Loucy (cell line): ENCODE measurements around the gene C1QTNF8.

Source experiments
- H2AFZ ChIP-seq: fragments of 200-600 bp; sonication (generic); 2 replicates; pipeline ENCODE4 v1.6.0; 2016; ENCODE audit warnings: antibody characterized with exemption, mild to moderate bottlenecking, low read length, moderate library complexity
- H3F3A ChIP-seq: fragments of 200-600 bp; 2 replicates; pipeline ENCODE4 v1.6.0; 2016; ENCODE audit warnings: antibody characterized with exemption, low read depth, mild to moderate bottlenecking
- H3K27me3 ChIP-seq: fragments of 200-600 bp; sonication (generic); 2 replicates; pipeline ENCODE4 v1.6.1; 2014; ENCODE audit warnings: low read length, mild to moderate bottlenecking; ENCODE audit not compliant: insufficient read depth, poor library complexity, severe bottlenecking
- H3K36me3 ChIP-seq: fragments of 200-600 bp; sonication (generic); 2 replicates; pipeline ENCODE4 v1.6.1; 2016; ENCODE audit warnings: low read length; ENCODE audit not compliant: insufficient read depth
- H3K4me1 ChIP-seq: fragments of 200-600 bp; sonication (generic); 2 replicates; pipeline ENCODE4 v1.5.1; 2014; ENCODE audit warnings: low read length, mild to moderate bottlenecking; ENCODE audit not compliant: insufficient read depth, poor library complexity, severe bottlenecking
- H3K4me2 ChIP-seq: fragments of 200-600 bp; sonication (generic); 2 replicates; pipeline ENCODE4 v1.6.0; 2014; ENCODE audit warnings: antibody characterized with exemption, low read length, low read depth, mild to moderate bottlenecking; ENCODE audit not compliant: poor library complexity, severe bottlenecking
- H3K4me3 ChIP-seq: fragments of 200-600 bp; sonication (generic); 2 replicates; pipeline ENCODE4 v1.5.1; 2014; ENCODE audit warnings: low read length, mild to moderate bottlenecking, mixed read lengths; ENCODE audit not compliant: poor library complexity, severe bottlenecking
- H3K79me2 ChIP-seq: fragments of 200-600 bp; sonication (generic); 2 replicates; pipeline ENCODE4 v1.6.1; 2014; ENCODE audit warnings: low read length; ENCODE audit not compliant: insufficient read depth
- H3K9ac ChIP-seq: fragments of 200-600 bp; sonication (generic); 2 replicates; pipeline ENCODE4 v1.6.0; 2014; ENCODE audit warnings: mild to moderate bottlenecking, low read depth, low read length, moderate library complexity; ENCODE audit not compliant: poor library complexity, severe bottlenecking
- H3K9me2 ChIP-seq: fragments of 200-600 bp; sonication (generic); replicated peaks from 2 replicates; pipeline ENCODE4 v1.6.1; 2016; ENCODE audit warnings: low read depth, low read length, mixed read lengths
- H3K9me3 ChIP-seq: fragments of 200-600 bp; sonication (generic); 2 replicates; pipeline ENCODE4 v1.6.1; 2014; ENCODE audit warnings: mild to moderate bottlenecking, antibody characterized with exemption, low read length, low read depth; ENCODE audit not compliant: insufficient read depth
- H4K20me1 ChIP-seq: fragments of 200-600 bp; sonication (generic); 2 replicates; pipeline ENCODE4 v1.6.0; 2014; ENCODE audit warnings: antibody characterized with exemption, low read length, mild to moderate bottlenecking; ENCODE audit not compliant: insufficient read depth, poor library complexity, severe bottlenecking
- CTCF ChIP-seq: fragments of 200-600 bp; sonication (generic); conservative IDR thresholded peaks from 2 replicates; pipeline ENCODE4 v1.5.1; 2014; ENCODE audit warnings: mild to moderate bottlenecking, antibody characterized with exemption, low read length
- EZH2phosphoT487 ChIP-seq: fragments of 200-600 bp; IDR thresholded peaks from 2 replicates; pipeline ENCODE4 v1.6.1; 2018; ENCODE audit warnings: antibody characterized with exemption, mild to moderate bottlenecking, moderate library complexity, borderline replicate concordance

C1QTNF8 gene

GRCh38 chr16:1100084-1100800, 4.2 kb upstream of the C1QTNF8 start:
- H3K4me3 ChIP-seq, result no peak overlapping the region
- no peaks in the 10 kb centered on the region for H3F3A ChIP-seq
- H3K4me1 ChIP-seq, result no peaks in the 10 kb centered on the region
- H3K9me3 ChIP-seq, result no peaks in the 10 kb centered on the region
- no peaks in the 10 kb centered on the region for H3K36me3 ChIP-seq
- H4K20me1 ChIP-seq, result no peaks in the 10 kb centered on the region
- TF ChIP-seq EZH2phosphoT487, result no peak
- TF ChIP-seq CTCF, result no peak
- no peak overlapping the region for H3K4me2 ChIP-seq
- H3K27me3 ChIP-seq, result no peaks in the 10 kb centered on the region
- H2AFZ ChIP-seq, result no peak overlapping the region
- no peak overlapping the region for H3K9ac ChIP-seq
- H3K79me2 ChIP-seq, result no peaks in the 10 kb centered on the region
- H3K9me2 ChIP-seq, result no peaks in the 10 kb centered on the region

GRCh38 chr16:1099189-1100083, 3.4 kb upstream of the C1QTNF8 start:
- no peaks in the 10 kb centered on the region for H3K79me2 ChIP-seq
- no peak overlapping the region for H3K4me3 ChIP-seq
- no peak overlapping the region for H3K9ac ChIP-seq
- TF ChIP-seq EZH2phosphoT487, result no peak
- no peaks in the 10 kb centered on the region for H3K36me3 ChIP-seq
- H3K4me2 ChIP-seq, result no peak overlapping the region
- H2AFZ ChIP-seq, result no peak overlapping the region
- H4K20me1 ChIP-seq, result no peaks in the 10 kb centered on the region
- H3K9me3 ChIP-seq, result no peaks in the 10 kb centered on the region
- H3F3A ChIP-seq, result no peaks in the 10 kb centered on the region
- no peaks in the 10 kb centered on the region for H3K27me3 ChIP-seq
- no peaks in the 10 kb centered on the region for H3K4me1 ChIP-seq
- no peaks in the 10 kb centered on the region for H3K9me2 ChIP-seq

- H3F3A ChIP-seq, result no peaks in the 10 kb centered on the region
- H3K27me3 ChIP-seq, result no peaks in the 10 kb centered on the region
- no peaks in the 10 kb centered on the region for H3K36me3 ChIP-seq
- H3K4me1 ChIP-seq, result no peaks in the 10 kb centered on the region
- H4K20me1 ChIP-seq, result no peaks in the 10 kb centered on the region
- no peak overlapping the region for H2AFZ ChIP-seq
- H3K9me3 ChIP-seq, result no peaks in the 10 kb centered on the region
- H3K4me3 ChIP-seq, result no peak overlapping the region
- no peak overlapping the region for H3K4me2 ChIP-seq
- no peaks in the 10 kb centered on the region for H3K9me2 ChIP-seq
- no peaks in the 10 kb centered on the region for H3K79me2 ChIP-seq
- H3K9ac ChIP-seq, result no peak overlapping the region
- TF ChIP-seq CTCF, result no peak
- no peak for TF ChIP-seq EZH2phosphoT487
Measured at GRCh38 chr16:1098266-1098991, 2.4 kb upstream of the C1QTNF8 start.
